HS-5 (cell line): Measurements from ENCODE around the gene CD46.
A peak's percentile ranks its signal among the peaks of the same experiment; 100 is the strongest.

Experiments used
- DNase-seq: peaks from one replicate; pipeline ENCODE4 v3.0.0-alpha.2; 2012; ENCODE audit warnings: low read depth

Gene CD46

GRCh38 chr1:207815913-207816291 lies 64.0 kb downstream of the CD46 start:
- DNase-seq = no peak

- DNase-seq = no peak
Observed at GRCh38 chr1:207817166-207817565, 65.3 kb downstream of the CD46 start.

DNA sequence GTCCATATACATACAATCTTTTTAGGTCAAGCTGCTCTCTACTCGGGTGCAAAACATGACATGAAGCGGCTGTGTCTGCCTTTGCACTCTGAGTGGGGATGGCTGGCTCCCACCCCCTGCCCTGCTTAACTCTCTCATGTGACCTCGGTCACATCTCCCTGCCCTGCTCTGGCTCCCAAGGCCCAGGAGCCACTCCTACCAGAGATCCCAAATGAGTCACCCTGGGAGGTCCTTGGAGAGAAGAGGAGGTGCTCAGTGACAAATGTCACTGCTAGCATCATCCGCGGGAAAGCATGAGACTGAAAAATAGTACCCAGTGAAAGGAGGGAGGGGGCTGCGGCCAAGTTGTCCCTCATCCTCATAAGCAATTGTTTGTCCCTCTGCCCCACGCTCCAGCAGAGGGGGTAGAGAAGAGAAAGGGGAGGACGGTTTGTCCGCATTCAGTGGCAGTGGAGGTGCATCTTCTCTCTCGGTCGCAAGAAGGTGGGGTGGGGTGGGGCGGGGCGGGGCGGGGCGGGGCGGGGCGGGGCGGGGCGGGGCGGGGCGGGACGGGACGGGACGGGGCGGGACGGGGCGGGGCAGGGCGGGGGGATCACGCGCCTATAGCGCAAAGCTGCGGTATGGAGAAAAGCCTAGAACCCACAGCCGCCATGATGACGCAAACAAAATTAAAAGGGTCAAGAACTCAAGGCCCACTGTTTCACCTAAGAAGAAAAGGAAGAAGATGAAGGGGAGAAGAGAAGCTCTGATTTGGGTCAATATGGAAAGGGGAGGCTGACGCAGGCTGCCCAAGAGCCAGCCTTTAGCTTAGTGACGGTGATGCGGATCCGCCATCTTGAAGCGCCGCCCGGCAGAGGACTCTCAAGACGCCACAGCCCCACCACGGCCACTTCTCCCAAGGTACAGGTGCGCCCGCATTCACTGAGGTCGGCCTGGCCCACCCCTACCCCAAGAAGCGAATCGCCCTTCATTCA lies 66.2 kb downstream of the CD46 start:
- no peak for DNase-seq

DNA sequence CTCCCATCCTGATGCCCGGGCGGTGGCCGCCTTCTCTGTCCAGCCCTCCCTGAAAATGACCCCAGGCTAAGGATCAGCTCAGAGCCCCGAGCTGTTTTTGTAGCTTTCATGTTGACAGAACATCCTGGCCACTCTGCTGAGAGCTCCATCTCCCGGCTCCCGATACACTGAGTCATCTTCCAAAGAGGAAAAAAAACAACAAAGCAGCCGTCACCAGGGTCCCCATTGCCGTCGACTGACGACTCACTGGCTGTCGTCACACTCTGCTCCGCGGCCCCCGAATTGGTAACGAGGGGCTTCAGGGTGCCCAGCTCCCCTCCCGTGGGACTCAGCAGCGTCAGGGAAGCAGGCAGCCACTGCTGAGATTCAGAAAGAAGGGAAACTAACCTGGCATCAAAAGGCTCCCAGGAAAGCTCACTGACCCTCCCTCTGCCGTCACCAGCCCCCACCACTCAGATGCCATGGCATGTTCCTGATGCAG lies 67.2 kb downstream of the CD46 start:
- DNase-seq = no peak

DNA sequence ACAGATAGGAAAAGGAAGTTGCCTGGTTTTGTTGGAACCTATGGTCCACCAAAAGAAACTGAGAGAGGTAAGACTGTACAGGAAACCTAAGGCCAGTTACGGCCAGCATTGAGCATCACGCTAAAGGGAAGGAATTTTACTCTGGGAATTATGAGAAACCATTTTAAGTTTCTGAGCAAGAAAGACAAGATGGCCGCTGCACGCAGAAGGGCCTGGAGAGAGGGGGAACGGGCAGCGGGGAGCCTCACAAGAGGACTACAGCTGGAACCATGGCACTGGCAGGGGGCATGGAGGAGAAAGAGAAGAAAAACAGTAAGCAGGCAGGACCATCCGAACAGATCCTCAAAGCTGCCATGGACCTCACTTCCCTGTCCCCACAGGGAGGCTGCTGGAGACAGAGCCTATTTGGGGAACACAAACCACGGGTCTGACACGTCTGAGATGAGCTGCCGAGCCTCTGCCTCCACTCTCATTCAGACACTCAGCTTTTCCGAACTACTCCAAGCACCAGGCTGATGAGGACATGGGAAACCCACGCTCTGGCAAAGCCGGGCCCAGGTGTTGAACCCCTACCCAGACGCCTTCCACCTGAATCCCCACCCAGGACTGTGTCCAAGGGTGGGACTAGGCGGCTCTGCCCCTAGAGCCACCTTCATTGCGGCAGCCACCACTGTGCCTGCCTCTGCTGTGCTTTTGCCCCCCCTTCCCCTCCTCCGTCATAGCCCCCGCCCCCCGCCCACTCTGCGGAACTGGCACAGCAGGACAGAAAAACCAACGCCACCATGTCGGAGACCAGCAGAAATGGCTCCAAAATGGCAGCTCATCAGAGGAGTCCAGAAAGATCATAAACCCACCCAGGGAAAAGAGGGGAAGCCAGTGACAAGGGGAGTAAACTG lies 69.0 kb downstream of the CD46 start:
- no peak for DNase-seq

DNA sequence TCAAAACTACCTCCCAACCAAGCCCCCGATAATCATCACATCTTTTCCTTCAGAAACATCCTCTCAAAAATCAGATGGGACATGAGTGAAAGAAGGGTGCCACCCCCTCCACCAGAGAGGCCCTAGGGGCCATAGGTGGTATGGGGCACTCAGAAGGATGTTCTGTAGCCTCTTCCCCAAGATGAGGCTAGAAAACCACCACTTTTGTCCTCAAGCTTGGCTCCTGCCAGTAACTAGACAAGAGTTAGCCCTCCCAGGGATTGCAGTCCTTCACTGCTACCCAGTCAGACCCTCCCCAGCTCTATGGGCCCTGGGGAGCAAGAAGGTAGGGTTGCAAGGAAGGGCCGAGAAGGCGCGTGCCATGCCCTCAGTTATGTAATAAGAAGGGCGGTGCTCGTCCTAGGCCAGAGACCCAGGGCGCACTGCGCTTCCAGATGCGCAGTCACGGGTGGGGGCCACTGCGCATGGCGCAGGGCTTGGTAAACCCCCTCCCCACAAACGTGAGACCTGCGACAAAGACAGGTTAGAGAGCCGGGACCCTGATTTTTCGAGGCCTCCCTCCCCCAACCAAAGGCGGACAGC lies 69.7 kb downstream of the CD46 start:
- no peak for DNase-seq

DNA sequence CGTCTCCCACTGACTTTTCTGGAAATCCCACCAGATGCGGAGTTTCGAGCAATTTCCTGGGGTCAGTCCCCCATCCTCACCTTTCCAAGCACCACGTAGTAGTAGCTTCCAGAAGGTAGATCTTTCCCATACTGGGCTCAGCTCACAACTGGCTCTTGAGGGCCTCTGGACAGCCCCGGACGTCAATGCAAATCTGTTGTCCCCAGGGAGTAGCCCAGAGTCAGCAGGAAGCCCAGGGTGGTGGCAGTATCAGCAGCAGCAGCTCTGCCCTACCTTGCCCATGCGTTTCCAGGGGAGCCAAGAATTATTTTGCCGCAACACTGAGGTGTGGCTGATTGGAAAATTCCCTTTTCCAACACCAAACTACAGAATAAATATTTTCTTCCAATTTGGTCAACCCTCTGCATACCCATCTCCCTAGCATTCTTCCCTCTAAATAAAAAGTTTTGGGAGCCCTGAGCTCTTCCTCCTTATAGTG lies 70.3 kb downstream of the CD46 start:
- DNase-seq = no peak

DNA sequence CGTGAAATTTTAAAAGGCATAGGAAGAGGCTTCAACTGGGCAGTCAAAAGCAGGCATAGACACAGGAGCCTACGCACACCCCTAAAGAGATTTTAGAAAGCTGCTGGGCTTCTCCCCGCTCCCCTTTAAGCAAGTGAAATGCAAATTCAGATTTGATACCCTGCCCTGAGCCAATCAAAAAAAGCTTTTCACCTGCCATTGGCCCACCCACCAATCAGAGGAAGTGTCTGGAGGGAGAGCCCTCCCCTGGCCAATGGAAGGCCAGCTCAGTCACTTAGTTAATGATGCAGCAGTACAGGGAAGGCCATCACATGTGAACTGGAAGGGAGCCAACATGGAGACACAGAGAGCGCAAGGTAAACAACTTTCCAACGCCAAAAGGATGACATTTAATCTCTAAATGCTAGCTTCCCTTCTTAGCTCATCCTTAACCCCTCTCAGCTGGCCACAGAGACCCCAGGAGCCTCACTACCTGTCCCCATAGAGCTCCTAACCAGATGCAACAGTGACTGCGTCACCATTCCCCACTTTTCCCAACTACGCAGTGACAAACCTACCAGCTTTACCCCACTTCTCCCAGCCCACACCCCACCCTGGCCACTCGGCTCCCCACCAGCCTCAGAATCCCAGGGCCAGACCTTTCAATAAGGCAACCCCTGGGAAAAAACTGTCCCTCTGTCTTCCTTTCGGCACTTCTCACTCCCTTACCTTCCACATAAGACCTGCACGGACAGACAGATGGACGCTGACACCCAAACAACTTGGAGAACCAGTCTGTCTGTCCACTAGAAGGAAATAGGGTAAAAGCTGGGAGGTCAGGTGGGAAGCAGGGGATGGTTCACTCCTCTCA lies 71.0 kb downstream of the CD46 start:
- DNase-seq = no peak

GRCh38 chr1:207823531-207823879 lies 71.7 kb downstream of the CD46 start:
- DNase-seq = no peak

GRCh38 chr1:207823880-207824566 lies 72.2 kb downstream of the CD46 start:
- DNase-seq = peak; percentile 49

- no peak for DNase-seq
Observed at GRCh38 chr1:207824691-207825408, 73.0 kb downstream of the CD46 start.

DNA sequence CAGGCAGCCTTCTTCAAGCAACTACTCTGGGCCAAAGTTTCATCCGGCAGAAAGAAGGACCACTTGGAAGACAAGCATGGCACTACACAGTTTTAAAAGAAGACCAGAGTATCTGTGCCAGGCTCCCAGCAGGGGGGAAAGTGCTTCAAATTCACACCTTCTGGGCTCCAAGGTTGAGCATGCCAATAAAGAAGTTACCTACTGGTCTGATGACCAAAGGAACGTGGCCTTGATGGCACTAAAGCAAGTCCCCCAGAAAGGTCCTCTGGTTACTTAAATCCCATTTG lies 73.5 kb downstream of the CD46 start:
- no peak for DNase-seq

- no peak for DNase-seq
Observed at GRCh38 chr1:207825719-207826556, 74.1 kb downstream of the CD46 start.

- no peak for DNase-seq
Observed at GRCh38 chr1:207826557-207827487, 75.0 kb downstream of the CD46 start.

GRCh38 chr1:207827488-207827830 lies 75.6 kb downstream of the CD46 start:
- DNase-seq = no peak

DNA sequence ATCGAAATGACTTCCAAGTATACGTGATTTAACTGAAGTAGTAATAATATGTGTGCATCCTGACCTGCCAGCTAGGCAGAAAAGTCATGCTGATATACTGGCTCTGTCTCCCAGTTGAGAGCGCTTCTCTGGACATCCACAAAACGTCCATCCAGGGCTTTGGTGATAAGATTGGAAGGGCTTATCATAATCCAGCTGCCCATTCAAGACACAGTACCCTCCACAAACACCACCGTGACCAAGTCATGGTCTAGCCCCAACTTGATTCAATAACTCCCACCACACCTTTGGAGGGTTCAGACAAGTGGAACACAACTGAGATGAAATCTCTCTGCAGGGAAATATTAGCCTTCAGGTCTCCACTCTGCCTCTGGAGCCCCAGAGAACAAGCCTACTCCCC lies 76.2 kb downstream of the CD46 start:
- no peak for DNase-seq

- DNase-seq = peak; percentile 58
Observed at GRCh38 chr1:207828485-207829158, 76.8 kb downstream of the CD46 start.

DNA sequence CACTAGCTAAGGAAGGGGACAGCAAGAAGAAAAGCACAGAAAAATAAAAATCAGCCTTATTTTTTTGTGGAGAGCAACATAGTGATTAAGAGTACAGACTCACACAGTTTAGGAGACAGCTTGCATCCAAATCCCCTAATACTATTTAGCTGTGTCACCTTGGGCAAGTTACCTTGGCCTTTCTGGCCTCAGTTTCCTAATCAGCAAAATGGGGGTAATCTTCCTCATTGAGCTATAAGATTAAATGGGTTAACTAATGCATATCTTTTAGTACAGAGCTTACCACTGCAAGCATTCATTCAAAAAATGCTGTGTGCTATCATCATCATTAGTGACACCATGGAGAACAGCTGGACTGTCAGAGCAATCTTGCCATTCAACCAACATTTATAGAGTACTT lies 77.7 kb downstream of the CD46 start:
- no peak for DNase-seq
